DOHH2 (cell line): ENCODE measurements around the gene COL5A1.

Experiments
- H3F3A ChIP-seq: fragments of 200-600 bp; sonication (generic), shearing (Covaris generic); 2 replicates; pipeline ENCODE4 v1.6.0; 2016; ENCODE audit warnings: antibody characterized with exemption, mild to moderate bottlenecking; ENCODE audit not compliant: control insufficient read depth, insufficient read depth
- H3K27ac ChIP-seq: fragments of 200-600 bp; sonication (generic); 2 replicates; pipeline ENCODE4 v1.5.1; 2014; ENCODE audit warnings: low read depth, mild to moderate bottlenecking, low read length, moderate library complexity
- H3K27me3 ChIP-seq: fragments of 200-600 bp; sonication (generic); 2 replicates; pipeline ENCODE4 v1.6.1; 2014; ENCODE audit warnings: mild to moderate bottlenecking, low read length, mixed read lengths; ENCODE audit not compliant: control insufficient read depth
- H3K36me3 ChIP-seq: fragments of 200-600 bp; sonication (generic); 2 replicates; pipeline ENCODE4 v1.6.1; 2014; ENCODE audit warnings: mild to moderate bottlenecking, low read length, moderate library complexity, mixed read lengths; ENCODE audit not compliant: control insufficient read depth
- H3K4me1 ChIP-seq: fragments of 200-600 bp; sonication (generic); 2 replicates; pipeline ENCODE4 v1.6.1; 2014; ENCODE audit warnings: mild to moderate bottlenecking, low read length, mixed read lengths; ENCODE audit not compliant: control insufficient read depth
- H3K4me2 ChIP-seq: fragments of 200-600 bp; sonication (generic); 2 replicates; pipeline ENCODE4 v1.6.0; 2014; ENCODE audit warnings: mild to moderate bottlenecking, low read length, moderate library complexity
- H3K4me3 ChIP-seq: fragments of 200-600 bp; sonication (generic); 2 replicates; pipeline ENCODE4 v1.5.1; 2014; ENCODE audit warnings: mild to moderate bottlenecking, low read length, mixed read lengths
- H3K79me2 ChIP-seq: fragments of 200-600 bp; sonication (generic); 2 replicates; pipeline ENCODE4 v1.6.1; 2014; ENCODE audit warnings: mild to moderate bottlenecking, low read length, mixed read lengths; ENCODE audit not compliant: control insufficient read depth
- H3K9me2 ChIP-seq: fragments of 200-600 bp; sonication (generic); replicated peaks from 2 replicates; pipeline ENCODE4 v1.6.1; 2014; ENCODE audit warnings: mild to moderate bottlenecking, low read length, mixed read lengths; ENCODE audit not compliant: control insufficient read depth
- H3K9me3 ChIP-seq: fragments of 200-600 bp; sonication (generic); 2 replicates; pipeline ENCODE4 v1.6.1; 2014; ENCODE audit warnings: antibody characterized with exemption, low read length, mixed read lengths; ENCODE audit not compliant: control insufficient read depth, insufficient read depth
- H4K20me1 ChIP-seq: fragments of 200-600 bp; sonication (generic); 2 replicates; pipeline ENCODE4 v1.6.0; 2014; ENCODE audit warnings: low read depth, mild to moderate bottlenecking, antibody characterized with exemption, low read length, moderate library complexity; ENCODE audit not compliant: control insufficient read depth, insufficient read depth
- CTCF ChIP-seq: fragments of 200-600 bp; sonication (generic); IDR thresholded peaks from one replicate; pipeline ENCODE4 v1.5.1; 2014; ENCODE audit warnings: antibody characterized with exemption, mild to moderate bottlenecking, low read depth, low read length; ENCODE audit not compliant: poor library complexity, severe bottlenecking
- EZH2phosphoT487 ChIP-seq: fragments of 200-600 bp; sonication (generic); IDR thresholded peaks from 2 replicates; pipeline ENCODE4 v1.6.1; 2017; ENCODE audit warnings: borderline replicate concordance, mild to moderate bottlenecking, antibody characterized with exemption, low read length, moderate library complexity, mixed read lengths

The COL5A1 gene

GRCh38 chr9:134813841-134814240 lies 172.2 kb downstream of the COL5A1 start:
- no peaks in the 10 kb centered on the region for H3K4me1 ChIP-seq
- H3K4me2 ChIP-seq = no peak overlapping the region
- H3K27ac ChIP-seq = no peak overlapping the region
- TF ChIP-seq EZH2phosphoT487 (no peak), CTCF (no peak)
- no peaks in the 10 kb centered on the region for H3F3A ChIP-seq
- no peaks in the 10 kb centered on the region for H3K36me3 ChIP-seq
- H3K79me2 ChIP-seq = no peaks in the 10 kb centered on the region
- no peaks in the 10 kb centered on the region for H3K27me3 ChIP-seq
- H3K9me3 ChIP-seq = no peaks in the 10 kb centered on the region
- no peaks in the 10 kb centered on the region for H4K20me1 ChIP-seq
- no peak overlapping the region for H3K4me3 ChIP-seq
- no peaks in the 10 kb centered on the region for H3K9me2 ChIP-seq

- Histone ChIP-seq H3K27me3 (no peaks in the 10 kb centered on the region), H3K4me3 (no peak overlapping the region)
- no peak for TF ChIP-seq CTCF
- TF ChIP-seq EZH2phosphoT487 = no peak
Measured at GRCh38 chr9:134814598-134815215, 173.1 kb downstream of the COL5A1 start.

GRCh38 chr9:134815435-134816214 lies 174.0 kb downstream of the COL5A1 start:
- Histone ChIP-seq H3K27me3 (no peaks in the 10 kb centered on the region), H3K4me1 (no peaks in the 10 kb centered on the region), H3K9me3 (no peaks in the 10 kb centered on the region), H4K20me1 (no peaks in the 10 kb centered on the region), H3K4me2 (no peak overlapping the region), H3K79me2 (no peaks in the 10 kb centered on the region), H3K9me2 (no peaks in the 10 kb centered on the region), H3K27ac (no peak overlapping the region), H3K4me3 (no peak overlapping the region), H3K36me3 (no peaks in the 10 kb centered on the region), H3F3A (no peaks in the 10 kb centered on the region)
- TF ChIP-seq EZH2phosphoT487 (no peak), CTCF (no peak)

More at GRCh38 chr9:134814598-134815215, 173.1 kb downstream of the COL5A1 start:
- Histone ChIP-seq H3K4me2 (no peak overlapping the region), H3F3A (no peaks in the 10 kb centered on the region), H4K20me1 (no peaks in the 10 kb centered on the region), H3K36me3 (no peaks in the 10 kb centered on the region), H3K9me3 (no peaks in the 10 kb centered on the region), H3K27ac (no peak overlapping the region), H3K4me1 (no peaks in the 10 kb centered on the region), H3K79me2 (no peaks in the 10 kb centered on the region), H3K9me2 (no peaks in the 10 kb centered on the region)
